Esophagus muscularis mucosa (tissue), 3 donors: ENCODE results near the gene HOXD8.

Experiments
- CTCF ChIP-seq, 3 experiments: fragments of 200-600 bp in 2 of 3; fragments of 450-650 bp in 1 of 3; sonication (generic) in 2 of 3; IDR thresholded peaks; one replicate each; pipeline ENCODE4 v1.5.1; 2017 to 2019; ENCODE audit warnings: antibody characterized with exemption in 3 of 3, mild to moderate bottlenecking in 2 of 3, moderate library complexity in 1 of 3
- POLR2A ChIP-seq: fragments of 450-650 bp; IDR thresholded peaks from one replicate; pipeline ENCODE4 v1.6.1; 2017; ENCODE audit warnings: antibody characterized with exemption, moderate library complexity, mild to moderate bottlenecking, low read depth
- POLR2AphosphoS5 ChIP-seq, 2 donors: sonication (generic); formaldehyde crosslinking; IDR thresholded peaks; one replicate each; pipeline ENCODE4 v1.6.1; 2017; ENCODE audit warnings: antibody characterized with exemption in 2 of 2

- TF ChIP-seq CTCF (IDR thresholded peaks at IDR 0.05) (no peak), POLR2AphosphoS5 (IDR thresholded peaks at IDR 0.05) (no peak), POLR2A (no peak)
Measured at GRCh38 chr2:176128172-176128981, 1.1 kb upstream of the HOXD8 start.
